Stimulated activated CD8-positive, alpha-beta memory T cell treated with anti-CD3 and anti-CD28 coated beads, Interleukin-7, amount 100 ng/mL, for 24 hours (primary cell): ENCODE data around the gene CPA5.

ENCODE experiments used
- DNase-seq: peaks from one replicate; pipeline ENCODE4 v3.0.0-alpha.2; 2020; ENCODE audit warnings: low read depth

Gene CPA5

DNA sequence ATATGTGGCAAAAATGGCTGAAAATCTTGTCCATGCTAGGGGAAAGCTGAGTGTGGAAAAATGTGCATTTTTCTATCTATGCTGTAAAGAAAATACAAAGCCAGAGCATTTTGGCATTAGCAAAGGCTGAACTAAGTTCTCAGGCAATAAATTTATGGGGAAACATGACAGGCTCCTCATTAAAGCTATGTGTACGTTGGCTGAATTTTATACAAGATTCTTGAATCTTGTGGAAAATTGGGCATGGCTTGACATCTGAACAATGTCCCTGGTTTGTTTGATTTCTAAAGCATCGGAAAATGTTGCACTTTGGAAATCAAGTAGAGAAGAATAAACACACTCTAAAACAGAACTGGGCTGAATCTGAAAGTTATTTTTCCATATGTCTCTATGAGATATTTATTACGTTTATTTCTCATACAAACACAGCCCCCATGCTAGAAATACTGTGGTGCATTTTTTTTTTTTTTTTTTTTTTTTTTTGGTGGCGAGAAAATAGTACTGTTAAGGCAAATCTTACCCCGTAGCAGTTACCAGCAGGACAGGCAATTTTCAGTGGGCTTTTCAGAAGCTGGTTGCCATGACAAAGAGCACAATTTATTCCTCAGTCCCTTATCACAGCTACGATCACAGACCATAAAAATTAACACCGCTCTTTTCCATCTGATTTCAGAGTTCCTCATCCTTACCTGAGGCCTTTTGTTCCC, 52.6 kb downstream of the CPA5 start:
- no peak for DNase-seq

GRCh38 chr7:130397758-130398073, 53.1 kb downstream of the CPA5 start:
- no peak for DNase-seq

GRCh38 chr7:130398526-130399090, 54.0 kb downstream of the CPA5 start:
- DNase-seq = no peak

- no peak for DNase-seq
These were observed 55.5 kb downstream of the CPA5 start for GRCh38 chr7:130400120-130400572.

DNA sequence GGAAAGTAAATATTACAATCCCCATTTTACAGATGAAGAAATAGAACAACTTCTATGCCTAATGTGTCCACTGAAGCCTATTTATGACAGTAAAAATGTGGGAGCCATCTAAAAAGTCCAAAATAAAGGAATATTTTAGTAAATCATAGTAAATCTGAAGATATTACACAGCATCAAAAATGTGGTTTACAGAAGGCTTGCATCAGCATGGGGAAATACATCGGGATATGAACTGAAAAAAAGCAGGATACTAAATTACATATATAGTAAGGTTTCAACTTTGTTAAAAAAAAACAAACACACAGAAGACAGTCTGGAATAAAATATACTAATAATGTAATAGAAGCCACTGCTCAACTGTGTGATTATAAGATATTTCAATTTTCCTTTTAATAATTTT, 56.5 kb downstream of the CPA5 start:
- DNase-seq = no peak

GRCh38 chr7:130401578-130401977, 57.0 kb downstream of the CPA5 start:
- no peak for DNase-seq

DNA sequence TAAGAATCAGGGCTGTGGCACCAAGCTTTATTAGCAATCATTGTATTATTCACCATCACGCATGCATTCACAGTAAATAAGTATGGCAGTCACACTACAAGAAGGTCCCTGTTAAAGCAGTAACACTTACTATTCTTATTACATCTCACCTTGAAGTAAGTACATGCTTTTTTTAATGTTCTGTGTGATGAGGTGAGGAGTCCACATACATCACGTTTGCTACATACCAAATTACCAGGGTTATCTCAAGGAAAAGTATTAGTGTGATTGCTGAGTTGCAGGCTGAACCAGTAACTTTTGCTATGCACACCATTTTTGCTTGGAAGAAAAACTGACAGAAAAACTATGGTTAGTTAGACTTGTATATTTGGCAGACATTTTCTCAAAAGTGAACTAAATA, 60.4 kb downstream of the CPA5 start:
- no peak for DNase-seq

- no peak for DNase-seq
These were observed 64.6 kb downstream of the CPA5 start for GRCh38 chr7:130409067-130409711.

GRCh38 chr7:130409712-130410072, 65.1 kb downstream of the CPA5 start:
- no peak for DNase-seq

DNA sequence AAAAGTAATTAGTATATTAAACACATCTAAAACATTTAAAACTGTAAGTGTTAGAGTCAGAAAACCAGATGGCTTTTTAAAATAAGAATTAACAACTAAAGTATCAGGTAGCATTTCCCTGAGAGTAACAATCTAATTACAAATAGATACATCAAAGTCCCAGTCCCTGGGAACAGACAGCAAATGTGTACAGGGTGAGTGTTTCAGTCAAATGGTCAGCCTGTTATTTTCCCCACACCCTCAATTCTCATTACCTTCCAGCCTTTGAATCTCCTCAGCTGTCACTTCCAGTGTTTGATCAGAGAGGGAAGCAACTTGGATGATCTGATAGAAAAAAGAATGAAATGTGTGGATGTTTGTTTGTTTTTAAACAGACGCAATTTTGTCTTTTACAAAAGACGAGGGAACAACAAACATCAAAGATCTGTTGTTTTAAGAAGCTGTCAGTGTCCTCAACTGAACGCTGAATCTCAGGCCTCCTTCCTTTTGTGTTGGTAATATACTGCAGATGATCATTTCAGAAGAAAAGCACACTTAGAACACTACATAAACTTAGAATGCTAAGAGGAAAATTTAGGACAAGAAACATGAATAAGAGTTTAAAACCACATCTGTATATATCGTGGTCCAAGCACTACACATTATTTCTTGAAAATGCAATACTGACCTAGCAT, 66.4 kb downstream of the CPA5 start:
- DNase-seq = no peak

DNA sequence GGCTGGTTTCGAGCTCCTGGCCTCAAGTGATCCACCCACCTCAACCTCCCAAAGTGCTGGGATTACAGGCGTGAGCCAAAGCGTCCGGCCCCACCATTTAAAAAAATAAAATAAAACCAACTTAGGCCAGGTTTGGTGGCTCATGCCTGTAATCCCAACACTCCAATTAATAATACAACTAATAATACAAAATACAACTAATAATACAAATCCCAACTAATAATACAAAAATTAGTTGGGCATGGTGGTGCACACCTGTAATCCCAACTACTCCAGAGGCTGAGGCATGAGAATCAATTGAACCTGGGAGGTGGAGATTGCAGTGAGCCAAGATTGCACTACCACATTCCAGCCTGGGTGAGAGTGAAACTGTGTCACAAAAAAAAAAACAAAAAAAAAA, 68.6 kb downstream of the CPA5 start:
- DNase-seq = no peak

DNA sequence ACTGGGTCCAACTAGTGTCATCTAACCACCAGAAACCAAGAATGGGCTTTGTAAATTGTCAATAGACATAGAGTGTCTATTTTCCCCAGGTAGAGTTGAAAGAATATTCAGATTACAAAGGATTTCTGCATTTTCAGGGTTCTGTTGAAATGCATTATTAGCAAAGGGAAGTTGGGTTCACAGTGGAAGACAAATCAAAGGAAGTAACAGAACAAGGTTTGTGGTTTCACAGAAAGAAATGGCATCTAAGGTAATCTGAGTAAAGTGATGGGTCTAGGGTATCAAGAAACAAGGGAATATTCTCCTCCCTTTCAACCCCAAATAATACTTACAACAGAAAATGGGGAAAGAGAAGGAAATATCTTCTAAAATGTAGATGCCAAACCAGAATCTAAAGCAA, 70.4 kb downstream of the CPA5 start:
- no peak for DNase-seq

DNA sequence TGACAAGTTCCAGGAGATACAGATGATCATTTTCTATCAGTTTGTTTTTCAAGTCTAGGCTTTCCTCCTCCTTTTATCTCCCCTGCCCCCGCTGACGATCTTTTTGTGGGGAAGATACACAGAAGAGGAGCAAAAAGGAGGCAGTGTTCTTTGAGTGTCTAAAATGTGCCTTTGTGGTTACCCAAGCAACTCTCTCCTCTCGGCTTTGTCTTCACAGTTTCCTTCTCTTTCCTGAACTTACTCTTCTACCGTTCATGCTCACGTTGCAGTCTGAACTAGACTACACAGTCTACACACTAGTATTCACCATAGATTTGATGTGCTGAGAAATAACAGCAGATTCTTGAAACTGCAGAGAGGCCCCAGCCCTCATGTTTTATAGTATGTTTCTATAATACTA, 72.6 kb downstream of the CPA5 start:
- no peak for DNase-seq

- DNase-seq = no peak
These were observed 73.7 kb downstream of the CPA5 start for GRCh38 chr7:130418306-130418705.
